GM21825 (cell line): ENCODE measurements around the gene LRP1B.

Experiments used
- ATAC-seq: cut with Tn5 transposase; IDR thresholded peaks from one replicate; pipeline ENCODE4 v1.9.1; 2021; ENCODE audit warnings: mild to moderate bottlenecking, moderate library complexity; ENCODE audit not compliant: unreplicated experiment

Gene LRP1B

GRCh38 chr2:141959941-141960340 lies 170.9 kb downstream of the LRP1B start:
- no peak for ATAC-seq

GRCh38 chr2:141959016-141959415 lies 171.8 kb downstream of the LRP1B start:
- no peak for ATAC-seq

- no peak for ATAC-seq
These were observed 172.9 kb downstream of the LRP1B start for GRCh38 chr2:141957827-141958450.

GRCh38 chr2:141957321-141957720 lies 173.5 kb downstream of the LRP1B start:
- no peak for ATAC-seq

GRCh38 chr2:141947396-141948114 lies 183.3 kb downstream of the LRP1B start:
- ATAC-seq = no peak

- no peak for ATAC-seq
These were observed 184.8 kb downstream of the LRP1B start for GRCh38 chr2:141946016-141946415.

GRCh38 chr2:141943918-141944317 lies 186.9 kb downstream of the LRP1B start:
- no peak for ATAC-seq

- ATAC-seq = no peak
These were observed 188.6 kb downstream of the LRP1B start for GRCh38 chr2:141942006-141942789.

GRCh38 chr2:141941210-141941714 lies 189.6 kb downstream of the LRP1B start:
- no peak for ATAC-seq

GRCh38 chr2:141940709-141941108 lies 190.1 kb downstream of the LRP1B start:
- ATAC-seq = no peak

- ATAC-seq = no peak
These were observed 197.6 kb downstream of the LRP1B start for GRCh38 chr2:141933226-141933625.

- no peak for ATAC-seq
These were observed 198.6 kb downstream of the LRP1B start for GRCh38 chr2:141932261-141932660.

- no peak for ATAC-seq
These were observed 199.0 kb downstream of the LRP1B start for GRCh38 chr2:141931797-141932196.

- no peak for ATAC-seq
These were observed 200.0 kb downstream of the LRP1B start for GRCh38 chr2:141930803-141931202.

- no peak for ATAC-seq
These were observed 201.2 kb downstream of the LRP1B start for GRCh38 chr2:141929331-141930252.

- ATAC-seq = no peak
These were observed 202.3 kb downstream of the LRP1B start for GRCh38 chr2:141928476-141928875.

- no peak for ATAC-seq
These were observed 203.3 kb downstream of the LRP1B start for GRCh38 chr2:141927536-141927935.

- no peak for ATAC-seq
These were observed 205.3 kb downstream of the LRP1B start for GRCh38 chr2:141925511-141925910.

- ATAC-seq = no peak
These were observed 207.2 kb downstream of the LRP1B start for GRCh38 chr2:141923657-141924056.

GRCh38 chr2:141911485-141912066 lies 219.2 kb downstream of the LRP1B start:
- peak; percentile 78 for ATAC-seq
